Stimulated activated CD4-positive, alpha-beta T cell treated with anti-CD3 and anti-CD28 coated beads, Interleukin-2, amount 100 ng/mL, for 48 hours (primary cell): Measurements from ENCODE around the gene RASSF3.
"Not testable (repeated sequence)": the region's sequence is repeated elsewhere in the genome, so short reads cannot be mapped to it uniquely, and the experiment has no call there.

Experiments
- DNase-seq, 2 donors: peaks; one replicate each; pipeline ENCODE4 v3.0.0-alpha.2; 2020

Gene RASSF3

GRCh38 chr12:64600164-64600561 lies 10.1 kb upstream of the RASSF3 start:
- DNase-seq: no peak

DNA sequence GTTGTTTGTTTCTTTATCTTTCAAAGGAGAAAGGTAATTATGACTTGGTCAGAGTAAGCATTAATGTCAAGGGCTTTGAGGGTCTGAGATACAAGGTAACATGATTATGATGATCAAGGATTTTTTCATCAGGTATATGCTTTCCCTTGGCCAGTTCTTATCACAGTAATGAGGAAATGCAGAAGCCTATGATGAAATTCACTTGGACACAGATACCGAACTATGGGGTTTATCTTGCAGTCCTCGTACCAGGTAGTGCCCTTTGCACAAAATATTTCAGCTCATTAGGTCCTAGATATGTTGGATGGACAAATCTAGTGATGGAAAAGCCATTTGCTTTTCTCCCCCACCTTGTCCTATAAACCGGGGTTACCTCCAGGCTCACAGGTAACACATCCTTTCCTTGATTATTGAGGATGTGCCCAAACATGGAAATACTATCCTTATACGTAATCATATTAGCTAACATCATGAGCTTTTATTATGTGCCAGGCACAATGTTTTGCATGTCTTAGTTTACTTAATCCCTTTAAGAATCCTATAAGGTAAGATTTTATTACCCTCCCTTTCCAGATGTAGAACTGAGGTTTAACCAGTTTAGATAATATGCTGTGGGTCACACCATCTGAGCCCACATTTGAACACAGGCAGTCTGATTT lies 7.0 kb upstream of the RASSF3 start:
- no peak for DNase-seq

DNA sequence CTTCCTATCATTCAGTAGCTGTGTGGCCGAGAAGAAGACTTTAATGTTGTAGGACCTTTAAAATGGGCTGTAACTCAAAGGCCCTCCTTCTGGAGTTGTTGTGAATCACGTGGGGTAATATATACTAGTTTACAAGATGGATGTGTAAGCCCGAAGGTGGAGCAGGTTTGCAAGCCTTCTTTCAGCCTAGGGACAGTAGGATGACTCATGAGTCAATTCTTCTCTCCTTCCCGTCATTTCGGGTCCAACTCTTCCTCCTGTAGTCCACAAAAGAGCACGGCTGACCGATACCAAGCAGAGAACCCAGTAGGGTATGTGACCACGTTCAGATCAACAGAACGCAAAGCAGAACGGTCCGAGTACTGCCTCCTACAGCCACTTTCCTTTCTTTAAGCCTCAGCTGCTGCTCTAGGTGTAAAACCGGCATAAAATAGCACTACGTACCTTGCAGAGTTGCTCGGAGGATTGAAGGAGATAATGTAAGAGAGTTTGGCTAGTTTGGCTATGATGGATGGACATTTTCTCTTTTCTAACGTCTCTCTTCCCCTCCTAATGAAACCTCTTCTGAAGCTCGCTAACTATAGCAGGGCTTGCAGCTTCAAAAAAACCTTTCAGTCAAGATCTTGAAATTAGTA lies 1.3 kb upstream of the RASSF3 start:
- DNase-seq: peak; percentile 18 to 21

DNA sequence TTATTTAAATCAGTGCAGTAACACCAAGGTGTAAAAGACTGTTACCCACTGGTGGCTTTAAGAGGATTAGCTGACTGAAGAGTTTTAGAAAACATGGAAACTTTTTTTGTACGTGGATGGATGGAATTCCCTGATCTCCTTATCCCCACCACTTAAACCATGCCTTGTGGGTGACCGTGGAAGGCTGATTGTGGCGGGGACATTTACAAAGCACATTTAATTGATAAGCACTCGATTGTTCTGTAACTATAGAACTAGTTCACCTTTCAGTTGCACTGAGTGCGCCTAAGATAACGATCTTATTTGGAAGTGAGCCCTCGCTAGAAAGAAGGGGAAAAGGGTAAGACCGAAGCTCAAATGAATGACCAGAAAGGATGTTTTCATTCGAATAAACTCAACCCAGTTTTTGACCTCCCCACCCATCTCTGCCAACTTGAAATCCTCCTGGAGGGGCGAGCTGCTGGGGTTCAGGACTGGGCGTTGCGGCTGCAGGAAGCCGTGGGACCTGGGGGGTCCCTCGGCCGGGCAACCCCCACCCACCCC lies 688 bp upstream of the RASSF3 start:
- DNase-seq: no peak

DNA sequence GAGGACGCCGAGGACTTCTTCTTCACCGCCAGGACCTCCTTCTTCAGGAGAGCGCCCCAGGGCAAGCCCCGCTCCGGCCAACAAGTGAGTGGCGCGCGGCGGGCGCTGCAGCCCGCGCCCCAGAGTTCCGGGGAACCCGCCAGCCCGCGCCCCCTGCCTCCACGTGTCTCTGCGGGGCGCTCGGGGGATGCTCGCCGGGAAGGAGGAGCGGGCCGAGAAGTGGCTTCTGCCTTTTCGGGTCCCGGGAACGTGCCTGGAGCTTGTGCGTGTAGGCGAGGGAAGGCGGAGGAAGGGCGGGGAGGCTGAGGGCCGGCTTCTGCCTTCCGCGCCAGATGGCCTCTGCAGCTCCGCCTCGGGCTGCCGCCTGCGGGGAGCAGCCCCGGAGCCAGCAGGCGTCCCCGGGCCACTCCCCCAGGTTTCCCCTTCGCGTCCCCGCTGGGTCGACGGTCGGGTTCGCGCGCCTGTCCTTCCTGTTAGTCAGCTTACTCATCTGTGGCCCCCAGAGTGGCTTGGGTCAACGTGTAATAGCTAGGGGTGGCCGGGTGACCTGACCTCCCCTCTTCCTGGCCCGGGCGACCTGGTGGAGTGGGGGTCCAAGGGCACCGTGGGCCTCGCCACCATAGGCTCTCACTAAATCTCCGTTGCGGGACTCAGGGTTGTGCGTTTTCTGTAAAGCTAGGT lies 505 bp downstream of the RASSF3 start:
- peak; percentile 57 to 61 for DNase-seq

GRCh38 chr12:64611341-64612284 lies 1.3 kb downstream of the RASSF3 start:
- no peak for DNase-seq

DNA sequence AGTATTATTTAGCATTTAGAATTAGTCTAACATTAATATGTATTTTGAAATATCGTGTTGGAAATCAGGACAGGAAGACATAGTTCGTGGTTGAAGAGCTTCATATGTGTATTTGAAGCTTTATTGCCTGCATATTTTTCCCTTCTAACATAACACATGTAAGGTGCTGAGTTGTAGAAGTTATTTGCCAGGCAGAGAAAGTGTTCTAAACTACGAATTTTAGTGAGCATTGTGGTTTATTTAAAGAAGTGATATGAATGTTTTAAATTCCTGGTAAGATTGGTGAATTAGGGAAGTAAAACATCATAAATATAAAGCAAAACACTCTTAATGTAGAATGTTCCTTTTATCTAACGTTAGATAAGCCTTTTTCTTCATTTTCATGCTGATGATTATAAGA lies 2.5 kb downstream of the RASSF3 start:
- DNase-seq: no peak

GRCh38 chr12:64613775-64614398 lies 3.6 kb downstream of the RASSF3 start:
- DNase-seq: not testable (repeated sequence)

DNA sequence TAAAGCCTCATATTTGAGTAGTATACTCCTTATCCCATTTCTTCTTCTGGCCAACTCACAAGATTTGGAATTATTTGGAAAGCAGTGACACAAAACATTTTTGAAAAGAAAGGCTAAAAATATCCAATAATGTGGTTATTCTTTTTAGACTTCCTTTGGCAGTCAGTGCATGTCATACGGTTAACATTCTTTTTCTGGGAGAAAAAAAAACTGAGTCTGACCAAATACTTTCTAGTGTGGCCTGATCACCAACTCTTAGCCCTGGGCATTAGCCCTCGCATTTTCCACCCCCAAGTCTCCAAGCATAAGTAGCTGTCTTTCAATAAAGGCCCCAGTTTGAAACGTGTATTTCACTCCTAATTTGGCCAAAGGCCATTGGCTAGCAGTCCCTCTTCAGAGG lies 5.9 kb downstream of the RASSF3 start:
- no peak for DNase-seq

GRCh38 chr12:64618953-64619590 lies 8.8 kb downstream of the RASSF3 start:
- DNase-seq: no peak

GRCh38 chr12:64621257-64621942 lies 11.1 kb downstream of the RASSF3 start:
- DNase-seq: no peak

DNA sequence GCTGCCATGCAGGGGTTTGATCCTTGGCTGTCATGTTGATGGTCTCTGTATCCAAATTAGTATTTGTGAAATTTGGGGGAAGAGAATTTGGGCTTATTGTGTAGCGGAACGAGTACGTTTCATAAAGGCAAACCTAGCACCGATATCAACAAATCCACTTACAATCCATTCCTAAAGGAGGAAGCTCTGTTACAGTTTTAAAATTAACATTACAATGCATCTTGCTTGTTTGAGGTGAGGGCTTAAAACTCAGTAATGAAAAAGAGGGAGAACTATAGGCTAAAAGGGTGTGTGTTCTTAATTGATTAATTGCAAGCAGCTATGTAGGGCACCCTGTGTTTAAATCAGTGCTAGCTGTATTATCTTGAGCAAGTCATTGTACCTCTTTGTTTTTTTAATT lies 13.7 kb downstream of the RASSF3 start:
- no peak for DNase-seq

DNA sequence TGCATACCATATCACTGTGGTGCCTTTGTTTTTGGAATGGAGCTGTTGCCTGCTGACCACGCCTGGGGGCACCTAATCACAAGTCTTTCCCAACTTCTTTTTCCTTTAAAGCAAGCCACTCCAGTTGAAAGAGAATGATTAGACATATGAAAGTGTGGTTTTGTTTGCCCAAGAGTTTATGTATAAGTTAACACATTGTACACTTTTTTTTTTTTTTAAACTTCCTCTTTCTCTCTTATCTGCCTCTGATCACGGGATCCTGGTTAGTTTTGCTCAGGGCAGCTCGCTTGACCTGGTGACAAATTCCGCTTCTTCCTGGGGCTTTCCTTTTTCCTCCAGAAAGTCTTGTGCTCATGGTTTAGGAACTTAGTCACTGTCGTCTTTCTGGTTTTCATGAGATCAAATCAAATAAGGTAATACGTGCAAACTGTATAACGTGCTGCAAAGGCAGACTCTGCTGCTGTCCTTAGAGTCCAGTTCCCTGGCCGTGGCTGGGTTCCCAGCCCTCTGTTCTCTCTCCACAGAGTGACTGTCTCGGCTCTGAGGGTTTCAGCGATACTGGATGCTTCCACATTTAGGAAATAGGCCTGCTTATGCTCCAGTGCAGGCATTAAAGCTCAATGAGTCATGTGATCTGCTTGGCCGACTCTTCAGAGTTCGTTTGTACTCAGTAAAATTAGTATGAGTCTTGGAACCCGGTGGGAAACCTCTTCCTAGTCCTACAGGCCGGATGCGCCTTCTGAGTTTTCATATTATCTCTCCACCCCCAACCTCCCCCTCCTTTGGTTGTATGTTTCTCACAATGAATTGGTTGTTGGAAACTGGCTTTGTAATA lies 15.2 kb downstream of the RASSF3 start:
- DNase-seq: peak; percentile 18 to 19

DNA sequence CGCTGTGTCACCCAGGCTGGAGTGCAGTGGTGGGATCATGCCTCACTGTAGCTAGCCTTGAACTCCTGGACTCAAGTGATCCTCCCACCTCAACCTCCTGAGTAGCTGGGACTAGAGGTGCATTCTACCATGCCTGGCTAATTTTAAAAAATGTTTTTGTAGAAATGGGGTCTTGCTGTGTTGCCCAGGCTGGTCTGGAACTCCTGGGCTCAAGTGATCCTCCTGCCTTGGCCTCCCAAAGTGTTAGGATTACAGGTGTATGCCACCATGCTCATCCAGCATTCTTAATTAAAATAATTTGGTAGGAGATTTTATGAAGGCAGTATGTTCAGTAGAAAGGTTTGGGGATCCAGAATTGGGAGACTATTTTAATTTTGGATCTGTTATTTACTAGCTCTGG lies 16.3 kb downstream of the RASSF3 start:
- DNase-seq: not testable (repeated sequence)

- DNase-seq: no peak
Observed at GRCh38 chr12:64627771-64628170, 17.5 kb downstream of the RASSF3 start.

DNA sequence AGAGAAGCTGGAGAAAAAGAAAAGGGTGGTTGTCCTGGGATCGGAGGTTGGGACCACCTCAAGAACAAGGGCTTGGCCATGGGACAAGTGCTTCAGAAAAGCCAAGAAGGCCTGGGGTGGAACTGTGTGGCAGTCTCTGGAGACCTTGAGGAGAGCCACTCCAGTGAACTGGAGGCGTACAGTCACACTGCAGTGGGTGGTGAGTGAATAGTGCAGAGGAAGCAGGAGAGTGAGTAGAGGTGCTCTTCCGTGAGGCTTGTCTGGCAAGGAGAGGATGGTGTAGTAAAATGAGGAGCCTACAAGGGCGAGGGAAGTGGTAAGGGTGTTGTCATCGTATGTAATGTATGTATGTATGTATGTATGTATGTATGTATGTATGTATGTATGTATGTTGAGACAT lies 20.9 kb downstream of the RASSF3 start:
- DNase-seq: no peak

DNA sequence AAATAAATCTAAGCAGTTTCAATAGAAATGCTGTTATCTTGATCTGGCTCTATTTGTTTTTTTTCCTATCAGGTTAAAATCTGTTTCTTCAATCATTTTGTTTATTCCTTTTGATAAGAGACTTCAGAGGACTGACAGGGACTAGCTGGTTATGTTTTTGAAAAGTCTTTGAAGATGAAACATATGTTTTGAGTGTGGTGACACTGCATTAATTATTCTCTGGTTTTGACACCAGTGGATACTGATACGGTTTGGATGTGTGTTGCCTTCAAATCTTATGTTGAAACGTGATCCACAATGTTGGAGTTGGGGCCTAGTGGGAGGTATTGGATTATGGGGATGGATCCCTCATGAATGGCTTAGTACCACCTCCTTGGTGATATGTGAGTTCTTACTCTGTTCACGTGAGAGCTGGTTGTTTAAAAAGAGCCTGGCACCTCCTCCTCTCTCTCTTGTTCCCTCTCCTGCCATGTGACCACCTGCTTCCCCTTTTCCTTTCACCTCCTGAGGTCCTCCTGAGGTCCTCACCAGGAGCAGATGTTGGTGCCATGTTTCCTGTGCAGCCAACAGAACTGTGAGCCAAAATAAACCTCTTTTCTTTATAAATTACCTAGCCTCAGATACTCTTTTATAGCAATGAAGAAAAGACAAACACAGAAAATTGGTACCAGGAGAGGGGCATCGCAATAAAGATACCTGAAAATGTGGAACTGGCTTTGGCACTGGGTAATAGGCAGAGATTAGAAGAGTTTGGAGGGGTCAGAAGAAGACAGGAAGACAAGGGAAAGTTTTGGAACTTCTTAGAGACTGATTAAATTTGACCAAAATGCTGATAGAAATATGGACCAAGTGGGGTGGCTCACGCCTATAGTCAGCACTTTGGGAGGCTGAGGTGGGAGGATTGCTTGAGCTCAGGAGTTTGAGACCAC lies 23.0 kb downstream of the RASSF3 start:
- no peak for DNase-seq

DNA sequence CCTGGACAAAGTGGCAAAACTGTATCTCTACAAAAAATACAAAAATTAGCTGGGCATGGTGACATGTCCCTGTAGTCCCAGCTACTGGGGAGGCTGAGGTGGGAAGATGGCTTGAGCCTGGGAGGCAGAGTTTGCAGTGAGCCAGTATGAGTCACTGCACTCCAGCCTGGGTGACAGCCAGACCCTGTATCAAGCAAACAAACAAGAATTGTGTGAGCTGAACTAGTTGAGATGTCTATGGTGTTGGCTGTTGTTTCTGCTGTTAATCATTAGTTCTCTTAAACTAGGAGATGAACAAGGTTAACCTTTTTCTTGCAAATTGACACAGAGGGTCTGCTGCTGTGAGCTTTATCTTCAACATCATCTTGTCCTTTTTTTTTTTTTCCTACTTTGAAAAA lies 23.6 kb downstream of the RASSF3 start:
- DNase-seq: no peak

- DNase-seq: no peak
Observed at GRCh38 chr12:64634508-64635092, 24.3 kb downstream of the RASSF3 start.
